Measurements from ENCODE around the gene DOCK3. TPM values are rescaled to one million over a fixed set of nuclear protein-coding genes. Genes with fewer than 3 reads are reported as not detected.

The DOCK3 gene
- total and polyA plus RNA-seq, 2 of the 4 experiments (the other 2 are of a cell fraction) = under 0.01 to 0.12 TPM

DNA sequence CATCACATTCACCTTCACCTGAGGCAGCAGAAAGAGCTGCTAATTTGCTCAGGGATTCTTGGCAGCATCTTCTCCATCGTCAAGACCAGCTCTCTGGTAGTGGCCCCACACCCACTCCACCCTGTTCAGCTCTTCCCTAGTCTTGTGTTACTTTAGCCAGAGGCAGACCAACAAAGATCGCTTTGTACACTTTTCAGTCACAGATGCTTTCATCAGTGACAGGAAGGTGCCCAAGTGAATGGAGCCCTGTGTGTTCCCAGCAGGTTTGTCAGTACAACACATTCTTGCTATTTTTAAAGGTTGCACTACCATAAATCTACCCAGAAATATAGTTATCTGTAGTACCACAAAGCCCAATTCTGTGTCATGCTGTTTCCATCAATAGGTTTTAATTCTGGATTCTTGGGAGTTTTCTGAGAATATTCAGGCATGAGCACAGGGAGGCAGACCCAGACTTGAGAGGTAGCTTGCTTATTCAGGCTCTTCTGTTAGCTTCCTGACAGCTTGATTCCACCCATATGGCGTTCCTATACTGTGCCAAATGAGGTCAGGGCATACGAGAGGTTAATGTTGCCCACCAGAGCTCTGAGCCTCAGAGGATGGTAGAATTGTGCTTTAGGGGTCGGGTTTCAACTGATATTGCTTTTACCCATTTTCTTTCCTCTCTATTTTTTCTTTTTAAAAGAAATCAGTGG is 600.5 kb downstream of the DOCK3 start:
- WGBS, 2 experiments (ENCODE audit: extremely low coverage in 2 of 2, insufficient read length in 1 of 2) = 33% methylated on average over 1 of the region's 5 CpGs; no CpG with 5 or more reads in 1 of the 2 experiments
- Histone ChIP-seq H3K36me3 (ENCODE audit: control insufficient read depth, insufficient read depth, low read length) (no peaks in the 10 kb centered on the region), H4K91ac (ENCODE audit: insufficient read depth, low read depth, low read length) (no peak overlapping the region), H3K27ac (ENCODE audit: insufficient read depth, low read length) (no peak overlapping the region), H3K9ac (ENCODE audit: low read depth, low read length) (no peak overlapping the region), H3K23ac (ENCODE audit: low read depth, low read length) (no peak overlapping the region), H3K18ac (ENCODE audit: low read depth, low read length) (no peak overlapping the region), H2BK20ac (ENCODE audit: low read depth, low read length) (no peak overlapping the region), H2AFZ (replicated peaks; ENCODE audit: low read length, poor library complexity) (no peak overlapping the region), H3K79me1 (ENCODE audit: low read depth in 1 of 2, low read length in 2 of 2) (no peaks in the 10 kb centered on the region), H3K4me1 (ENCODE audit: control insufficient read depth, insufficient read depth, low read length) (no peaks in the 10 kb centered on the region), H2BK120ac (ENCODE audit: low read depth, low read length) (no peak overlapping the region), H3K27me3 (ENCODE audit: control insufficient read depth, insufficient read depth, low read length) (peaks cover 7% of the 10 kb centered on the region), H2BK15ac (ENCODE audit: low read depth, low read length) (no peak overlapping the region), H2AK5ac (ENCODE audit: low read depth, low read length) (no peak overlapping the region), H3K4me3 (ENCODE audit: insufficient read depth, low read depth, low read length) (no peak overlapping the region), H2AK9ac (replicated peaks; ENCODE audit: low read depth, low read length, poor library complexity) (no peak overlapping the region), H3K9me1 (ENCODE audit: insufficient read depth, low read length) (no peaks in the 10 kb centered on the region), H2BK5ac (ENCODE audit: low read depth, low read length, poor library complexity, severe bottlenecking) (no peak overlapping the region), H3K56ac (ENCODE audit: extremely low read depth, insufficient read depth, low read length) (no peak overlapping the region), H3K4ac (ENCODE audit: low read depth, low read length) (no peak overlapping the region), H3K9me3 (ENCODE audit: control insufficient read depth, insufficient read depth, low read length) (no peaks in the 10 kb centered on the region), H3K14ac (replicated peaks; ENCODE audit: low read depth, low read length) (no peak overlapping the region), H4K8ac (ENCODE audit: low read depth in 2 of 2, low read length in 2 of 2) (no peak overlapping the region), H4K20me1 (ENCODE audit: insufficient read depth, low read length) (no peaks in the 10 kb centered on the region), H3K4me2 (ENCODE audit: low read depth, low read length) (no peak overlapping the region), H4K5ac (ENCODE audit: low read depth, low read length) (no peak overlapping the region)
- POLR2A ChIA-PET (ENCODE audit: unreplicated experiment) = no interaction called here
- no peak for DNase-seq
- dilution Hi-C loops (cut with HindIII; ENCODE audit: low sequenced_read_pairs, unreplicated experiment) (no loop called here), in situ Hi-C loops (cut with MboI; ENCODE audit: low sequenced_read_pairs) (no loop called here), intact Hi-C loops (cut with micrococcal nuclease) (no loop called here)
- BruUV-seq (replicated peaks) = no TSS peak
- TF ChIP-seq POLR2A (IDR thresholded peaks at IDR 0.05; ENCODE audit: low read depth, low read length) (no peak), MAZ (IDR thresholded peaks at IDR 0.05; ENCODE audit: borderline replicate concordance, low read depth, low read length) (no peak), BHLHE40 (IDR thresholded peaks at IDR 0.05; ENCODE audit: low read depth, low read length) (no peak), RCOR1 (IDR thresholded peaks at IDR 0.05; ENCODE audit: insufficient replicate concordance, low read length) (no peak), FOS (IDR thresholded peaks at IDR 0.05; ENCODE audit: low read depth, low read length) (no peak), MAFK (IDR thresholded peaks at IDR 0.05; ENCODE audit: low read depth, low read length) (no peak), USF2 (IDR thresholded peaks at IDR 0.05; ENCODE audit: low read depth, low read length) (no peak), SMC3 (IDR thresholded peaks at IDR 0.05; ENCODE audit: low read depth, low read length) (no peak), MXI1 (IDR thresholded peaks at IDR 0.05; ENCODE audit: borderline replicate concordance, low read depth, low read length) (no peak), CEBPB (IDR thresholded peaks at IDR 0.05; ENCODE audit: low read depth, low read length) (no peak), RFX5 (IDR thresholded peaks at IDR 0.05; ENCODE audit: low read depth, low read length) (no peak), NFE2L2 (IDR thresholded peaks at IDR 0.05; ENCODE audit: low read depth, low read length) (no peak), CTCF (conservative IDR thresholded peaks at IDR 0.05; ENCODE audit: low read depth, low read length) (no peak), RAD21 (IDR thresholded peaks at IDR 0.05; ENCODE audit: low read length) (no peak), CHD1 (IDR thresholded peaks at IDR 0.05; ENCODE audit: low read depth, low read length) (no peak)
- TF ChIP-seq, protein P1, sequence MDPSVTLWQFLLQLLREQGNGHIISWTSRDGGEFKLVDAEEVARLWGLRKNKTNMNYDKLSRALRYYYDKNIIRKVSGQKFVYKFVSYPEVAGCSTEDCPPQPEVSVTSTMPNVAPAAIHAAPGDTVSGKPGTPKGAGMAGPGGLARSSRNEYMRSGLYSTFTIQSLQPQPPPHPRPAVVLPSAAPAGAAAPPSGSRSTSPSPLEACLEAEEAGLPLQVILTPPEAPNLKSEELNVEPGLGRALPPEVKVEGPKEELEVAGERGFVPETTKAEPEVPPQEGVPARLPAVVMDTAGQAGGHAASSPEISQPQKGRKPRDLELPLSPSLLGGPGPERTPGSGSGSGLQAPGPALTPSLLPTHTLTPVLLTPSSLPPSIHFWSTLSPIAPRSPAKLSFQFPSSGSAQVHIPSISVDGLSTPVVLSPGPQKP (IDR thresholded peaks at IDR 0.05; ENCODE audit: borderline replicate concordance, low read depth, low read length) = no peak
- CTCF ChIA-PET = no interaction called here
- ATAC-seq (ENCODE audit: low read depth) = no peak

Data from IMR-90 (cell line).